HCT116 (cell line): ENCODE data around the gene VWA1. TPM values are rescaled to one million over a fixed set of nuclear protein-coding genes. Genes with fewer than 3 reads are reported as not detected.
A peak's percentile ranks its signal among the peaks of the same experiment; 100 is the strongest.

Experiments used
- ATAC-seq: fragments of 200-7000 bp; cut with Tn5 transposase; 2 replicates; pipeline ENCODE4 v1.9.1; 2020; ENCODE audit warnings: mild to moderate bottlenecking, moderate library complexity
- BruUV-seq: library from RNA; stranded (reverse); fragments of 400-500 nt; replicated peaks from 2 replicates; lab custom pipeline; 2021; lab: Mats Ljungman, UMichigan
- CTCF ChIA-PET: fragments of 300-600 bp; sonication (Branson Sonifier 250); formaldehyde crosslinking; loops from one replicate; lab custom pipeline; 2021; ENCODE audit warnings: antibody characterized with exemption; lab: Charles Lee
- POLR2A ChIA-PET: fragments of 300-600, 350-600 bp; sonication (Branson Sonifier 250); formaldehyde crosslinking; loops from one replicate; lab custom pipeline; 2021; ENCODE audit warnings: antibody characterized with exemption; lab: Charles Lee
- RAD21 ChIA-PET, 2 experiments: fragments of 300-600 bp; sonication (Branson Sonifier 250); formaldehyde crosslinking; loops; one replicate each; lab custom pipeline; 2023; ENCODE audit warnings: low total read pairs in 2 of 2; ENCODE audit not compliant: uncharacterized antibody in 2 of 2, unreplicated experiment in 2 of 2, low non-redundant PET in 1 of 2; lab: Charles Lee
- DNase-seq: peaks from one replicate; pipeline ENCODE4 v3.0.0-alpha.2; 2010; ENCODE audit warnings: low read depth, low spot score
- H2AFZ ChIP-seq: fragments of 200-600 bp; shearing (Covaris generic), sonication (generic); 2 replicates; pipeline ENCODE4 v1.6.1; 2017; ENCODE audit warnings: low read depth, mixed run types, mixed read lengths, antibody characterized with exemption, low read length; ENCODE audit not compliant: poor library complexity, severe bottlenecking
- H3K27ac ChIP-seq: 2 replicates; pipeline ENCODE4 v1.5.1; 2012; ENCODE audit warnings: low read depth, low read length
- H3K27me3 ChIP-seq: fragments of 200-600 bp; sonication (generic); 2 replicates; pipeline ENCODE4 v1.6.1; 2016; ENCODE audit warnings: mixed run types, low read length, mixed read lengths; ENCODE audit not compliant: insufficient read depth
- H3K36me3 ChIP-seq, 2 experiments: fragments of 200-500 bp in 1 of 2; fragments of 200-600 bp in 1 of 2; sonication (Bioruptor generic) in 1 of 2; sonication (generic) in 1 of 2; 2 replicates each; pipeline versions ENCODE4 v1.5.1 to v1.6.1; 2014 to 2016; ENCODE audit warnings: low read length in 2 of 2, inconsistent platforms in 1 of 2, mixed read lengths in 1 of 2, mixed run types in 1 of 2; ENCODE audit not compliant: insufficient read depth in 2 of 2, control insufficient read depth in 1 of 2
- H3K4me1 ChIP-seq, 2 experiments: fragments of 200-600 bp in 1 of 2; sonication (generic) in 1 of 2; 2 replicates each; pipeline versions ENCODE4 v1.5.1 to v1.6.1; 2012 to 2017; ENCODE audit warnings: low read length in 2 of 2, inconsistent platforms in 1 of 2, mild to moderate bottlenecking in 1 of 2, mixed read lengths in 1 of 2, mixed run types in 1 of 2, moderate library complexity in 1 of 2; ENCODE audit not compliant: insufficient read depth in 2 of 2, control insufficient read depth in 1 of 2
- H3K4me2 ChIP-seq: fragments of 200-600 bp; sonication (generic); 2 replicates; pipeline ENCODE4 v1.6.1; 2017; ENCODE audit warnings: mixed run types, low read length, mixed read lengths
- H3K4me3 ChIP-seq, 2 experiments: fragments of 200-600 bp in 1 of 2; sonication (generic) in 1 of 2; replicated peaks in 1 of 2; 2 replicates each; pipeline ENCODE4 v1.5.1; 2011 to 2016; ENCODE audit warnings: low read length in 2 of 2, control low read depth in 1 of 2, low read depth in 1 of 2, mild to moderate bottlenecking in 1 of 2, mixed read lengths in 1 of 2, mixed run types in 1 of 2
- H3K79me2 ChIP-seq: fragments of 200-600 bp; sonication (generic); 2 replicates; pipeline ENCODE4 v1.6.1; 2017; ENCODE audit warnings: mild to moderate bottlenecking, mixed run types, low read length, moderate library complexity, mixed read lengths; ENCODE audit not compliant: insufficient read depth
- H3K9ac ChIP-seq: fragments of 200-600 bp; sonication (generic); 2 replicates; pipeline ENCODE4 v1.6.1; 2016; ENCODE audit warnings: low read length, mixed read lengths
- H3K9me2 ChIP-seq: fragments of 200-600 bp; sonication (generic), shearing (Covaris generic); 2 replicates; pipeline ENCODE4 v1.6.1; 2017; ENCODE audit warnings: mixed run types, mild to moderate bottlenecking, moderate library complexity; ENCODE audit not compliant: insufficient read depth
- H3K9me3 ChIP-seq, 2 experiments: fragments of 200-500 bp in 1 of 2; fragments of 200-600 bp in 1 of 2; sonication (Bioruptor generic) in 1 of 2; sonication (generic) in 1 of 2; 2 replicates each; pipeline ENCODE4 v1.6.1; 2014 to 2017; ENCODE audit warnings: low read length in 2 of 2, mixed read lengths in 2 of 2, inconsistent platforms in 1 of 2, low read depth in 1 of 2, mild to moderate bottlenecking in 1 of 2, mixed run types in 1 of 2, moderate library complexity in 1 of 2; ENCODE audit not compliant: control insufficient read depth in 1 of 2, insufficient read depth in 1 of 2
- H4K20me1 ChIP-seq: fragments of 200-600 bp; sonication (generic), shearing (Covaris generic); 2 replicates; pipeline ENCODE4 v1.6.1; 2017; ENCODE audit warnings: mixed run types, mild to moderate bottlenecking, moderate library complexity; ENCODE audit not compliant: insufficient read depth
- CBX3 ChIP-seq: IDR thresholded peaks from 2 replicates; pipeline ENCODE4 v1.6.1; 2012; ENCODE audit warnings: low read depth
- CEBPB ChIP-seq: IDR thresholded peaks from 2 replicates; pipeline ENCODE4 v1.6.1; 2012; ENCODE audit warnings: low read depth
- ELF1 ChIP-seq: IDR thresholded peaks from 2 replicates; pipeline ENCODE4 v1.6.1; 2012; ENCODE audit warnings: low read depth, borderline replicate concordance
- EZH2phosphoT487 ChIP-seq: fragments of 200-600 bp; IDR thresholded peaks from 2 replicates; pipeline ENCODE4 v1.6.1; 2018; ENCODE audit warnings: antibody characterized with exemption, borderline replicate concordance
- FOSL1 ChIP-seq: IDR thresholded peaks from 2 replicates; pipeline ENCODE4 v1.6.1; 2012; ENCODE audit warnings: low read depth
- JUND ChIP-seq: IDR thresholded peaks from 2 replicates; pipeline ENCODE4 v1.6.1; 2012
- POLR2AphosphoS5 ChIP-seq: IDR thresholded peaks from 2 replicates; pipeline ENCODE4 v1.6.1; 2011; ENCODE audit warnings: mild to moderate bottlenecking, low read depth, low read length, moderate library complexity
- RAD21 ChIP-seq: IDR thresholded peaks from 2 replicates; pipeline ENCODE4 v1.6.1; 2012; ENCODE audit warnings: low read depth, mild to moderate bottlenecking
- SIN3A ChIP-seq: IDR thresholded peaks from 2 replicates; pipeline ENCODE4 v1.6.1; 2012; ENCODE audit warnings: low read depth
- SP1 ChIP-seq: IDR thresholded peaks from 2 replicates; pipeline ENCODE4 v1.6.1; 2012; ENCODE audit warnings: low read depth
- SRF ChIP-seq: IDR thresholded peaks from 2 replicates; pipeline ENCODE4 v1.6.1; 2012; ENCODE audit warnings: low read depth
- intact Hi-C: fragments of 100-400 bp; cut with micrococcal nuclease; formaldehyde crosslinking; loops from 2 replicates; pipeline ENCODE4 v1.10.0; 2022
- total RNA-seq: library from RNA; stranded (reverse); gene quantifications from one replicate; pipeline ENCODE4 v1.2.1, GENCODE V29; 2021; ENCODE audit not compliant: unreplicated experiment
- TF ChIP-seq, protein P1 (sequence below): IDR thresholded peaks from 2 replicates; pipeline ENCODE4 v1.6.1; 2012; ENCODE audit warnings: low read depth
- TF ChIP-seq, protein P2 (sequence below): IDR thresholded peaks from 2 replicates; pipeline ENCODE4 v1.6.1; 2012

The VWA1 gene
- total RNA-seq, 1 experiment from 2014 or later: 50.6 TPM

DNA sequence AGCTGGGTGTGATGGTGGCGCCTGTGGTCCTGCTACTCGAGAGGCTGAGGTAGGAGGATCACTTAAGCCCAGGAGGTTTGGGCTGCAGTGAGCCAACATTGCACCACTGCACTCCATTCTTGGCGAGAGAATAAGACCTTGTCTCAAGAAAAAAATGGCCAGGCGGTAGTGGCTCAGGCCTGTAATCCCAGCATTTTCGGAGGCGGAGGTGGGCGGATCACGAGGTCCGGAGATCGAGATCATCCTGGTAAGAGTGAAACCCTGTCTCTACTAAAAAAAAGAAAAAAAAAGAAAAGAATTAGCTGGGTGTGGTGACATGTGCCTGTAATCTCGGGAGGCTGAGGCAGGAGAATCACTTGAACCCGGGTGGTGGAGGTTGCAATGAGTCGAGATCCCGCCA lies 47.4 kb downstream of the VWA1 start:
- Histone ChIP-seq H3K79me2 (peaks cover 25% of the 10 kb centered on the region), H4K20me1 (no peaks in the 10 kb centered on the region), H3K9me3 (no peaks in the 10 kb centered on the region), H3K36me3 (peaks cover 21 to 41% of the 10 kb centered on the region in 2 experiments; a peak in 3 of 4 replicates), H3K4me3 (no peak overlapping the region), H3K27ac (no peak overlapping the region), H2AFZ (no peak overlapping the region), H3K4me1 (no peaks in the 10 kb centered on the region), H3K27me3 (no peaks in the 10 kb centered on the region), H3K9ac (no peak overlapping the region), H3K9me2 (no peaks in the 10 kb centered on the region), H3K4me2 (no peak overlapping the region)
- intact Hi-C loops: no loop called here
- no peak for TF ChIP-seq FOSL1
- TF ChIP-seq RAD21: no peak
- TF ChIP-seq JUND: no peak
- no peak for TF ChIP-seq SP1
- no peak for TF ChIP-seq CEBPB
- no peak for TF ChIP-seq SIN3A
- no peak for TF ChIP-seq SRF
- BruUV-seq: no TSS peak
- no peak for ATAC-seq
- no peak for DNase-seq
- RAD21 ChIA-PET: no interaction called here
- CTCF ChIA-PET: no interaction called here
- POLR2A ChIA-PET: no interaction called here

DNA sequence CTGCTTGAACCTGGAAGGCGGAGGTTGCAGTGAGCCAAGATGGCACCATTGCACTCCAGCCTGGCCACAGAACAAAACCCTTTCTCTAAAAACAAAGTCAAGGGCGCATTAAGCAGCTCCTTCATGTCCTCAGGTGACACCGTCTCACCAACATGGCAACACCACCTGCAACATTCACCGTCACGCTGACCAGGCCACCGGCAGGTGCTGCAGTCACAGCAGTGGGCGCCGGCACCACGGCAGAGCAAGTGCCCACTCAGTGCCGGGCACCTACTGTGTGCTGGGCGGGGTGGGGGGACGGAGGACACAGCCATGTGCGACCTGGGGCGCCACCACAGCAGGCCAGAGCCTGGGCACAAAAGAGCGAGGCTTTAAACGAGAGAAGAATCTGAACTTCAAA lies 48.2 kb downstream of the VWA1 start:
- no peak for ATAC-seq
- Histone ChIP-seq H2AFZ (no peak overlapping the region), H3K9ac (no peak overlapping the region), H3K79me2 (peaks cover 19% of the 10 kb centered on the region; the same call in 1 of the 2 replicates), H3K27ac (no peak overlapping the region), H3K9me2 (no peaks in the 10 kb centered on the region), H3K36me3 (peaks cover 19 to 45% of the 10 kb centered on the region in 2 experiments; a peak in 3 of 4 replicates), H3K27me3 (no peaks in the 10 kb centered on the region), H3K9me3 (no peaks in the 10 kb centered on the region), H3K4me3 (no peak overlapping the region), H3K4me1 (no peaks in the 10 kb centered on the region), H3K4me2 (no peak overlapping the region), H4K20me1 (no peaks in the 10 kb centered on the region)
- RAD21 ChIA-PET: no interaction called here
- CTCF ChIA-PET: no interaction called here
- POLR2A ChIA-PET: no interaction called here
- BruUV-seq: TSS peak; percentile 17
- TF ChIP-seq CBX3 (no peak), POLR2AphosphoS5 (no peak), EZH2phosphoT487 (no peak), SIN3A (no peak), ELF1 (no peak), CEBPB (no peak)
- TF ChIP-seq, protein P1, sequence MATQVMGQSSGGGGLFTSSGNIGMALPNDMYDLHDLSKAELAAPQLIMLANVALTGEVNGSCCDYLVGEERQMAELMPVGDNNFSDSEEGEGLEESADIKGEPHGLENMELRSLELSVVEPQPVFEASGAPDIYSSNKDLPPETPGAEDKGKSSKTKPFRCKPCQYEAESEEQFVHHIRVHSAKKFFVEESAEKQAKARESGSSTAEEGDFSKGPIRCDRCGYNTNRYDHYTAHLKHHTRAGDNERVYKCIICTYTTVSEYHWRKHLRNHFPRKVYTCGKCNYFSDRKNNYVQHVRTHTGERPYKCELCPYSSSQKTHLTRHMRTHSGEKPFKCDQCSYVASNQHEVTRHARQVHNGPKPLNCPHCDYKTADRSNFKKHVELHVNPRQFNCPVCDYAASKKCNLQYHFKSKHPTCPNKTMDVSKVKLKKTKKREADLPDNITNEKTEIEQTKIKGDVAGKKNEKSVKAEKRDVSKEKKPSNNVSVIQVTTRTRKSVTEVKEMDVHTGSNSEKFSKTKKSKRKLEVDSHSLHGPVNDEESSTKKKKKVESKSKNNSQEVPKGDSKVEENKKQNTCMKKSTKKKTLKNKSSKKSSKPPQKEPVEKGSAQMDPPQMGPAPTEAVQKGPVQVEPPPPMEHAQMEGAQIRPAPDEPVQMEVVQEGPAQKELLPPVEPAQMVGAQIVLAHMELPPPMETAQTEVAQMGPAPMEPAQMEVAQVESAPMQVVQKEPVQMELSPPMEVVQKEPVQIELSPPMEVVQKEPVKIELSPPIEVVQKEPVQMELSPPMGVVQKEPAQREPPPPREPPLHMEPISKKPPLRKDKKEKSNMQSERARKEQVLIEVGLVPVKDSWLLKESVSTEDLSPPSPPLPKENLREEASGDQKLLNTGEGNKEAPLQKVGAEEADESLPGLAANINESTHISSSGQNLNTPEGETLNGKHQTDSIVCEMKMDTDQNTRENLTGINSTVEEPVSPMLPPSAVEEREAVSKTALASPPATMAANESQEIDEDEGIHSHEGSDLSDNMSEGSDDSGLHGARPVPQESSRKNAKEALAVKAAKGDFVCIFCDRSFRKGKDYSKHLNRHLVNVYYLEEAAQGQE: no peak
- TF ChIP-seq, protein P2, sequence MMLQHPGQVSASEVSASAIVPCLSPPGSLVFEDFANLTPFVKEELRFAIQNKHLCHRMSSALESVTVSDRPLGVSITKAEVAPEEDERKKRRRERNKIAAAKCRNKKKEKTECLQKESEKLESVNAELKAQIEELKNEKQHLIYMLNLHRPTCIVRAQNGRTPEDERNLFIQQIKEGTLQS: no peak
- intact Hi-C loops: no loop called here
- DNase-seq: no peak
